ENCODE data around the gene MMP28. TPM values are rescaled to one million over a fixed set of nuclear protein-coding genes. Genes with fewer than 3 reads are reported as not detected.

The MMP28 gene
- total RNA-seq, 4 donors from 2014 or later: 62.5 to 115 (median 79.1) TPM

- H3K4me3 ChIP-seq (ENCODE audit: low read depth, poor library complexity, severe bottlenecking): no peak overlapping the region
- 83 to 87% methylated on average over 7 of the region's 7 CpGs for WGBS, 2 donors
- no peak for TF ChIP-seq POLR2A (IDR thresholded peaks at IDR 0.05)
- TF ChIP-seq CTCF (IDR thresholded peaks at IDR 0.05): no peak
- intact Hi-C loops (cut with DNase I; ENCODE audit: low total_unique reads): loop anchor here (2.0 kb wide), 1 partner anchor 43 kb away; no protein-coding TSS in a partner anchor
- DNase-seq (ENCODE audit: low spot score in 2 of 2): no peak
Observed at GRCh38 chr17:35807371-35808144, 12.1 kb upstream of the MMP28 start.

- TF ChIP-seq CTCF (IDR thresholded peaks at IDR 0.05) (peak in 1 of 3 donors; percentile 19), POLR2A (IDR thresholded peaks at IDR 0.05) (no peak)
- peak in 1 of 2 donors; percentile 55 for DNase-seq (ENCODE audit: low spot score in 2 of 2)
- intact Hi-C loops (cut with DNase I; ENCODE audit: low total_unique reads): no loop called here
- no peak overlapping the region for H3K4me3 ChIP-seq (ENCODE audit: low read depth, poor library complexity, severe bottlenecking)
- 35 to 57% methylated on average over 1 of the region's 1 CpG for WGBS, 2 donors
Observed at GRCh38 chr17:35804658-35805192, 9.3 kb upstream of the MMP28 start.

- intact Hi-C loops (cut with DNase I; ENCODE audit: low total_unique reads): no loop called here
- peak; percentile 50 to 93 for DNase-seq (ENCODE audit: low spot score in 2 of 2)
- no peak overlapping the region for H3K4me3 ChIP-seq (ENCODE audit: low read depth, poor library complexity, severe bottlenecking)
- WGBS, 2 donors: 46 to 48% methylated on average over 9 of the region's 9 CpGs
- TF ChIP-seq CTCF (IDR thresholded peaks at IDR 0.05) (no peak), POLR2A (IDR thresholded peaks at IDR 0.05) (no peak)
Observed at GRCh38 chr17:35801583-35802224, 6.3 kb upstream of the MMP28 start.

GRCh38 chr17:35799942-35800341 is 4.5 kb upstream of the MMP28 start:
- intact Hi-C loops (cut with DNase I; ENCODE audit: low total_unique reads): no loop called here
- TF ChIP-seq POLR2A (IDR thresholded peaks at IDR 0.05): no peak
- TF ChIP-seq CTCF (IDR thresholded peaks at IDR 0.05): no peak
- H3K4me3 ChIP-seq (ENCODE audit: low read depth, poor library complexity, severe bottlenecking): no peak overlapping the region
- no peak for DNase-seq (ENCODE audit: low spot score in 2 of 2)

- no peak overlapping the region for H3K4me3 ChIP-seq (ENCODE audit: low read depth, poor library complexity, severe bottlenecking)
- TF ChIP-seq POLR2A (IDR thresholded peaks at IDR 0.05) (no peak), CTCF (IDR thresholded peaks at IDR 0.05) (no peak)
- 62 to 94% methylated on average over 5 of the region's 5 CpGs for WGBS, 2 donors
- intact Hi-C loops (cut with DNase I; ENCODE audit: low total_unique reads): no loop called here
- no peak for DNase-seq (ENCODE audit: low spot score in 2 of 2)
Observed at GRCh38 chr17:35797918-35798317, 2.5 kb upstream of the MMP28 start.

All from lower leg skin (tissue), 4 donors.